ENCODE measurements around the gene SCFD2. TPM values are rescaled to one million over a fixed set of nuclear protein-coding genes. Genes with fewer than 3 reads are reported as not detected.

SCFD2 gene
- total RNA-seq, 1 donor from 2014 or later = 22.8 TPM

DNA sequence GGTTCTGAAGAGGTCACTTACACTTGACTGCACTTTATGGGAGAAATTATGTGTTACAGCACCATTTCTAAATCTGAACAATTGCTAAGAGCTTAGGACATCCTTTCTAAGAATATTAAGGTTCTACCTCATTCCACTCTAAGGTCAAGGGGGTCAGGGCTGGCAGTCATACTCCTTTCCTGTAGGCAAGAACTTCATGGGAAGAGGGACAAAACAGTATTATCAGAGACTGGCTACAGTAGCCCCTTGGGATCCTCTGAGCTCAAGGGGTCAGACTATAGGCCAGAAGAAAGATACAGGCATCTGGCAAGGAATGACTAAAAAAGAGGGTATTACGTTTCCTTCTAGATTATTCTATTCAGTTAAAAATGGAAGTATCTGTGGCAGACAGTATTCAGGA, 388.6 kb downstream of the SCFD2 start:
- Histone ChIP-seq H3K27ac (no peak overlapping the region), H3K9me3 (no peaks in the 10 kb centered on the region), H3K4me3 (no peak overlapping the region), H3K36me3 (no peaks in the 10 kb centered on the region), H3K4me1 (no peaks in the 10 kb centered on the region), H3K27me3 (no peaks in the 10 kb centered on the region)
- TF ChIP-seq, protein P1, sequence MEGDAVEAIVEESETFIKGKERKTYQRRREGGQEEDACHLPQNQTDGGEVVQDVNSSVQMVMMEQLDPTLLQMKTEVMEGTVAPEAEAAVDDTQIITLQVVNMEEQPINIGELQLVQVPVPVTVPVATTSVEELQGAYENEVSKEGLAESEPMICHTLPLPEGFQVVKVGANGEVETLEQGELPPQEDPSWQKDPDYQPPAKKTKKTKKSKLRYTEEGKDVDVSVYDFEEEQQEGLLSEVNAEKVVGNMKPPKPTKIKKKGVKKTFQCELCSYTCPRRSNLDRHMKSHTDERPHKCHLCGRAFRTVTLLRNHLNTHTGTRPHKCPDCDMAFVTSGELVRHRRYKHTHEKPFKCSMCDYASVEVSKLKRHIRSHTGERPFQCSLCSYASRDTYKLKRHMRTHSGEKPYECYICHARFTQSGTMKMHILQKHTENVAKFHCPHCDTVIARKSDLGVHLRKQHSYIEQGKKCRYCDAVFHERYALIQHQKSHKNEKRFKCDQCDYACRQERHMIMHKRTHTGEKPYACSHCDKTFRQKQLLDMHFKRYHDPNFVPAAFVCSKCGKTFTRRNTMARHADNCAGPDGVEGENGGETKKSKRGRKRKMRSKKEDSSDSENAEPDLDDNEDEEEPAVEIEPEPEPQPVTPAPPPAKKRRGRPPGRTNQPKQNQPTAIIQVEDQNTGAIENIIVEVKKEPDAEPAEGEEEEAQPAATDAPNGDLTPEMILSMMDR (IDR thresholded peaks at IDR 0.05) = no peak
- no peak for DNase-seq (ENCODE audit: low spot score in 2 of 2)
- intact Hi-C loops (cut with DNase I) = no loop called here

DNA sequence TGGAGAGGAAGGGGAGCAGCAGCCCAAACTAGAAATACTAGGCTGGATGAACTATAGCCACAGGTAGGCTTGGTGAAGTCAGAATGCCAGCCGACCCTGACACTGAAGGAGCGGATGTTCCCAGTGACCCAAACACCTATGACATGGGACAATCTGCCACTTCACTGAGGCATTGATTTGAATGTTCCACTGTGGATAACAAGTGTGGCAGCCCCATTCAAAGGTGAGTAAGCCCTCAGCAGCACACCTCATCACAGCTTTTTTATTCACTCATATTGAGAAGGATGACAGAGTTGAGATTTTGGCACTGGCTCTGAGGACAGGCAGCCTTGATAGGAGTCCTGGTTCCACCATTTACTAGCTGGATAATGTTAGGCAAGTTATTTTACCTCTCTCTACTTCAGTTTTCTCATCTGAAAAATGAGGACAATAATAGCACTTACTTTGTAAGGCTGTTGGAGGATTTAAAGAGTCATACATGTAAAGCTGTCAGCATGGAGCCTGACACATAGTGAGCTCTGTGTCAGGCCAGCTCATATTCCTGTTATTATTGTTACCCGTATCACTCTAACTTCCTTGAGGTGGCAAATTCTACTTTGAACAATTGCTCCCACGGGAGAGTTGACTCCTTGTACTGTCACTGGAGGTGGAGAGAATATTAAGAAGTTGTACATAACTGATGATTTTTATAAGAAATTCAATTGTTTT, 389.2 kb downstream of the SCFD2 start:
- Histone ChIP-seq H3K9me3 (no peaks in the 10 kb centered on the region), H3K27me3 (no peaks in the 10 kb centered on the region), H3K4me1 (no peaks in the 10 kb centered on the region), H3K36me3 (no peaks in the 10 kb centered on the region), H3K27ac (no peak overlapping the region), H3K4me3 (no peak overlapping the region)
- intact Hi-C loops (cut with DNase I) = no loop called here
- no peak for DNase-seq (ENCODE audit: low spot score in 2 of 2)
- TF ChIP-seq, protein P1 (IDR thresholded peaks at IDR 0.05) = no peak

DNA sequence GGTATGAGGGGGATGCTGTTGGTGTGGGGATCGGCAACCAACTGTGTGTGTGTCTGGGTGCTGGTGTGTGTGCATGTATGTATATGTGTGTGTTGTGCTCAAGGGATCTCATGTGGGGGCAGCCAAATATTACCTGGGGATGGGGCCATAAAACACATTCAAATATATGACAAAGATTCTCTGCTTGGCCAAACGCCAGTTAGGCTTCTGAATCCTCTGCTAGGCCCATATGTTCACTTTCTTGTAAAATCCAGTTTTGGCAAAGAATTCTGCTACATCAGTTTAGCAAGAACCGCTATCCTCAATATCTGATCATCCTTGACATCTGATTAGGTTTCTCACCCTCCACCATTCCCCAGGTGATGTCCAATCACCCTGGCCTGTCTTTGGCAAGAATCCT, 397.2 kb downstream of the SCFD2 start:
- TF ChIP-seq, protein P1 (IDR thresholded peaks at IDR 0.05) = no peak
- DNase-seq (ENCODE audit: low spot score in 2 of 2) = no peak
- Histone ChIP-seq H3K36me3 (no peaks in the 10 kb centered on the region), H3K4me3 (no peak overlapping the region), H3K9me3 (no peaks in the 10 kb centered on the region), H3K4me1 (no peaks in the 10 kb centered on the region), H3K27me3 (no peaks in the 10 kb centered on the region), H3K27ac (no peak overlapping the region)
- intact Hi-C loops (cut with DNase I) = no loop called here

DNA sequence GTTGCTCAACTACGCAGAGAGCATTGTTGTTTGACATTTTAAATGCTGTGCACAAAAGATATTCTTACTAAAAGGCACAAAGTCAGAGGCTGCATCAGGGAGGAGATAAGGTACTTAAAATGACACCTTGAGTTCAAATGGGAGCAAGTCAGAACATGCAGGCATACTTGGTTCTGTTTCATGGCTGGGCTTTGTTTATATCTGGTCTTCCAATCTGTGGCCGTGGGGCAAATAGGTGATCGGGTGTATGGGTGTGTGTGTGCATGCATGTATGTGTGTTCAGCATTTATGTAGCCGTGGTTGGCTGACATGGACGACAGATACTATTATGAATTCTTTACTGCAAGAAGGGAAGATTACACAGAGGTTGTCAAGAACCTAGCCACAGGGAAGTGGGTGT, 397.6 kb downstream of the SCFD2 start:
- no peaks in the 10 kb centered on the region for H3K9me3 ChIP-seq
- intact Hi-C loops (cut with DNase I) = no loop called here
- no peak for DNase-seq (ENCODE audit: low spot score in 2 of 2)
- no peaks in the 10 kb centered on the region for H3K4me1 ChIP-seq
- H3K27ac ChIP-seq = no peak overlapping the region
- H3K27me3 ChIP-seq = no peaks in the 10 kb centered on the region
- TF ChIP-seq, protein P1 (IDR thresholded peaks at IDR 0.05) = no peak
- H3K4me3 ChIP-seq = no peak overlapping the region
- H3K36me3 ChIP-seq = no peaks in the 10 kb centered on the region

DNA sequence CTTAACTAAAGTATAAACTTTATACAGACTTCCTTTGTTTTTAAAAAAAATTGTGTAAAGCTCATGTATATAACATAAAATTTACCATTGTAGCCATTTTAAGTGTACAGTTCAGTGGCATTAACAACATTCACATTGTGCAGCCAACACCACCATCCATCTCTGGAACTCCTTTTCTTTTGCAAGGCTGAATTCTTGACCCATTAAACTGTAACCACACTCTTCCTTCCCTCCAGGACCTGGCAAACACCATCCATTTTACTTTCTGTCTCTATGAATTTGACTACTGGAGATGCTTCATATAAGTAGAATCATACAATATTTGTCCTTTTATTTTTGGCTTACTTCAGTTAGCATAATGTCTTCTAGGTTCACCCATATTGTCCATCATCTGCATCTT, 399.1 kb downstream of the SCFD2 start:
- Histone ChIP-seq H3K36me3 (no peaks in the 10 kb centered on the region), H3K4me3 (no peak overlapping the region), H3K4me1 (no peaks in the 10 kb centered on the region), H3K27ac (no peak overlapping the region), H3K27me3 (no peaks in the 10 kb centered on the region), H3K9me3 (no peaks in the 10 kb centered on the region)
- TF ChIP-seq, protein P1 (IDR thresholded peaks at IDR 0.05) = no peak
- intact Hi-C loops (cut with DNase I) = no loop called here
- DNase-seq (ENCODE audit: low spot score in 2 of 2) = no peak

DNA sequence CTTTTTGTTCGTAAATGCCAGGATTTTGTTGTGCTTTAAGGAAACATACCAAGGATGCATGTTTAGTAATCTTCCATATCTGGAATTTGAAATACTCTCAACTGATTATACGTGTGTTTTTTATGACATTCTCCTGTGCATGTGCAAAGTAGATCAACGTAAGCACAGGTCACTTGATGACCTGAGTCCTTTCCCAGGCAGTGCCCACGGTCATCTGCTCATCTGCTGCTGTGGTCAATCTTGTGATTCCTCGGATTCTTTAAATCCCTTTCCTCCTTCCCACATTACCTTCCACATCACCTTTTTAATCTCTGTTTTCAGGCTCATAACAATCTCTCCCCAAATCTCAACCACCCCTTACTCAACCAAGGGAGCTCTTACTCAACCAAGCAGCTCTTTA, 399.7 kb downstream of the SCFD2 start:
- intact Hi-C loops (cut with DNase I) = no loop called here

More for the DNA sequence above, 399.7 kb downstream of the SCFD2 start:
- H3K36me3 ChIP-seq = no peaks in the 10 kb centered on the region
- H3K4me1 ChIP-seq = no peaks in the 10 kb centered on the region
- H3K27ac ChIP-seq = no peak overlapping the region
- H3K9me3 ChIP-seq = no peaks in the 10 kb centered on the region
- no peak overlapping the region for H3K4me3 ChIP-seq
- H3K27me3 ChIP-seq = no peaks in the 10 kb centered on the region
- TF ChIP-seq, protein P1 (IDR thresholded peaks at IDR 0.05) = no peak
- DNase-seq (ENCODE audit: low spot score in 2 of 2) = no peak
